Fibroblast of skin of right biceps (primary cell): Measurements from ENCODE around the gene KCNE4.

Experiments
- DNase-seq: peaks from one replicate; pipeline ENCODE4 v3.0.0-alpha.2; 2013

Gene KCNE4

DNA sequence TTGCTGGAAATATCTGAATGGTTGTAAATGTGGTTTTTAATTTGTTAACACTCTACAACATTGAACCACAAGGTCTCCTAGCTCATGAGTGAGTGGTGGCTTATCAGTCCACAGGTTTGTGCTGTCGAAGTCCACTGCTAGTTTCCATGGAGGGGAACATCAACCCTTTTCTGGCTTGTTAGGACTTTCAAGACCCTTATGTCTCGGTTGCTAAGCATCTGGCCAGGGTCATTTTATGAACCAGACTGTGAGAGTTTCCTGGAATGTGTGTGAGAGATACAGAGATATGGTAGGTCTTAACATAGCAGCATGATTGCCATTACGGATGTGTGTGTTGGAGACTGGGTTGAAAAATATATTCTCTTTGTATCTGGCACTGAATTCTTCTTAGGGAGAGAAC, 36.9 kb downstream of the KCNE4 start:
- DNase-seq, result no peak

DNA sequence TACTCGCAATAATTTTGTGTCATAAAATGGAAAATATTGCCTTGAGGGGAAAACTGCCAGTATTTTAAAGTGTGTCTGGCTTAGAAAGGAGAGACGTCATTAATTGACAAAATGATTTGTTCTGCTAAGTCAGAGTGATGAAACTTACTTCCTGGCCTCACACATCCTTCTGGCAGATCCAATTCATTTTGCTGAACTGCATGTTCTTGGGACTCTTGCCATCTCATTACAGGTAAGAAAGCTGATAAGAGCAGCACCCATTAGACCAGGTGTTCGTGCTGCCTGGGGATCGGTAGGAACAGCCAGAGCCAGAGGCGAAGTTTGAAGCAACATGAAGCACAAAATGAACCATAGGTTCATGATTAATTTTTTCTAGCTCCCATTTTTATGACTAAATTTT, 38.0 kb downstream of the KCNE4 start:
- DNase-seq, result no peak

DNA sequence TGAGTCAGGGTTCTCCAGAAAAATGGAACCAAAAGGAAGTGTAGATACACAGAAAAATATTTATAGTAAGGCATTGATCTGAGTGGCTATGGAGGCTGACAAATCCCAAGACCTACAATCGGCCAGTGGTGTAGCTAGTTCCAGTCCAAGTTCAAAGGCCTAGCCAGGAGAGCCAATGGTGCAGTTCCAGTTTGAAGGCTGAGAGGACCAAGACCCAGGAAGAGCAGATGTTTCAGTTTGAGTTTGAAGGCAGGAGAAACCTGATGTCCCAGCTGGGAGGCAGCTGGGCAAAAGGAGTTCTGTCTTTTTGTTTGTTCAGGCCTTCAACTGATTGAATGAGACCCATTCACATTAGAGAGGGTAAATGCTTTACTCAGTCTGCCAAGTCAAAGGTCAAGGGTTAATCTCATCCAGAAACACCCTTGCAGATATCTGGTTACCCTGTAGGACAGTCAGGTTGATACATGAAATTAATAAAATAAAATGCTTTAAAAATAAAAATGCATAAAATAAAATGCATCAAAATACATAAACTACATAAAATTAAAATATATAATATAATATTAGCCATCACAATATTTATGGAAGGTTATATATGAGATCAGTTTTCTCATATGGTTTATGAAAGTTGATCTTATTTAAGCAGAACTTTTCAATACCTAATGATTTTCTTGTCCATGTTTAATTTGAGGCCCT, 38.7 kb downstream of the KCNE4 start:
- DNase-seq, result no peak

DNA sequence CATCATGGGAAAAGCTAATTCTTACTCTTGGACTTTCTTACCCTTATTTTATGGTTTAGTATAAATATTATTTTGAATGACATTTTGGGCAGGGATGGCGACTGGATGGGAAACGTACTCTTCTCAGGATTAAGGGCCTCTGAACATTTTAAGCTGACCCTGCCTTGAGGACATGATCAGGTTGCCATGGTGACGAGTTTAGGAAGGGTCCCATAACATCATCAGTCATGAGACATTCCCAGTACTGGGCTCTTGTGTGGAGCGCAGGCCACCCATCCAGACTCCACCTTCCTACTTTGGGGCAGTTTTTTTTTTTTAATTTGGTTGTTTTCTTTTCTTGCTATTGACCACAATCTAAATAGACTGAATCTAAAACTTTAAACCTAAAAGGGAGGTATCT, 40.7 kb downstream of the KCNE4 start:
- no peak for DNase-seq

DNA sequence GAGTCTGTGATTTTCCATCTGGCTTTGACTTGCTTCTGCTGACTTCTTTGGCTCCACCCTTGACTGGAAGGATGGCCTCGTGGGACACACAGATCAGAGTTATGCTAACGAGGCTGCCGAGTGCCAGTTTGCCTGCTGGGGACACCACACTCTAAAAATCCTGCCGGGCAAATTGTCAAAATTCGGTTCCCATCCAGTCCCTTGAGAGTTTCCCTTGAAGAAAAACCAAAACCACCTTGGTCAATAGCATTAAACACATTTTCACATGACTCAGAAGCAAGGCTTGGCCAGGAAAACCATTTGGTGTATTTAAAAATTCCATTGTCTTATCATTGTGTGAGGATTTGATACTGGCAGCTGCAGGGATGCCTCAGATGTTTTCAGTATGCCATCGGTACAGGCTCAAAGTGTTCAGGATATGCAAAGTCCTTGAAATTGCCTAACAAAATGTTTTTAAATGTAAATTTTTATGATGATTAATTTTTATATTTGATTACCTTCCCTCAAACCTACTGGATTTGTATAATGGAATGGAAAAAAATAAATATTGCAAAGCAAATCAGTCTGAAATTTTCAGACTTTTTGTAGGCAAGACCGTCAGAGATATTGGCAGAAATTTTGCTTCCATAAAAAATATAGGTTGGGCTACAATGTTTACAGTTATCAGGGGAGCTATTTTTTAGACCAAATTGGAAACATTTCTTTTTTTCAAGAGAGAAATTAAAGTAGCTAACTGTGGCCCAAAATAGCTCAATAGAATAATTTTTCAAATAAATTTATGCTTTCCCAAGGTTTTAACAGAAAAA, 41.6 kb downstream of the KCNE4 start:
- peak; percentile 94 for DNase-seq

DNA sequence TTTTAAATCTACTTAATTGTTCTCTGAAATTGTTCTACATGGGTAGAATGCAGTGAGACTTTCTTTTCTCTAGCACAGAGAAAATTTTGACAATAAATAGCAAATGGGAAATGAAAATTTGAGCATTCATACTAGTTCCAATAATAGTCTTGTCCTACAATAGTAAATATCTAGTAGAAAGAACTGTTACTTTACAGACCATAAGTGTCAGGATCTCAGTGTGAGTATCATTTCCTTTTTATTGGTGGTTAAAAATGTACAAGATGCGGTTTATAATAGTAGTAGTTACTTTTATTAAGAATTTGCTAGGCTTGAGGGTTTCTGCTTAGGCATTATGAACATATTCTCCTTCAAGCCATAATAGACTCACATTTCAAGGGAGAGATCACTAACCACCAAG, 43.2 kb downstream of the KCNE4 start:
- no peak for DNase-seq

DNA sequence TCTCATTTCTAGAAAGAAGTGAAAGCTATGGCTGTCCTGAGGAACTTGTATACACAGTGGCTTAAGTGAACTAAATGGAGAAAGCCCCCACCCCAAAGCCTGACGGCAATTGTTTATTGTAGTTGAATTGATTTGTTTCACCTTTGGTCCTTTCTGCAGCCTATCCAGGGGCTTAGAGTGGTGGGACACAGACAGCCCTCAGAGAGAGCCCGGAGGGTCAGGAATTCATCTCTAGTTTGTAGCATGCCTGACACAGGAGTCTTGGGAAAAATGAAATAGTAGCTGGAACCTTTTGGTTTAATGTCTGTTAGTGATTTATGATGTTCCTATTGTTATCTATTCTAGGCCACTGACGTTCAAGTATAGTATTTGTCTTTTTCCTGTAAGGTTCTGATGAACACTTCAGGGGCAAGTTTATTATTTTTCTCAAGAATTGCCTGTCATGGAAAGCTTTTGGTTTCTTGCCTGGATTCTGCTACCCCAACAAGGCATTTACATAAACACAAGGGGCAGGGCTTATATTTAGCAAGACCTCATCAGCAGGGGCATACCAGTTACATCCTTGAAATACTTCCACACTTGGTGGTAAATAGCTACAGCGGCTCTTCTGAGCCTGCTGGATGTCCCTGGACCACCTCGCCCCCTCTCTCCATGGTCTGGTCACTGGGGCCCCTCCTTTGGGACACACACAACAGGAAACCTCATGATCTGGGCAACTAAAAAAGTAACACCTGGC, 44.4 kb downstream of the KCNE4 start:
- DNase-seq, result no peak

DNA sequence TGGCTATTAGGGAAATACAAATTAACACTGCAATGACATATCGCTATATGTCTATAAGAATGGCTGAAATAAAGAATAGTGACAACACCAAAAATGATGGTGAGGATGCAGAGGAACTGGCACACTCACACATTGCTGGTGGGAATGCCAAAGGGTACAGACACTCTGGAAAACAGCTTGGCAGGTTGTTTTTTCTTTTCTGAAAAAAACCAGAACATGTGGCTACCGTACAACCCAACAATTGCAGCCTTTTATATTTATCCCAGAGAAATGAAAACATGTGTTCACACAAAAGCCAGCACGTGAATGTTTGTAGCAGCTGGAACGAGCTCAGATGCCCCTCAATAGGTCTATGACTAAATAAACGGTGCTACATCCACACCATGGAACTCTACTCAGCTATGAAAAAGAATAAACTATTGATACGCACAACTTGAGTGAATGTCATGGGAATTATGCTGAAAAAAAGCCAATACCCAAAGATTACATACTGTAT, 45.9 kb downstream of the KCNE4 start:
- no peak for DNase-seq

DNA sequence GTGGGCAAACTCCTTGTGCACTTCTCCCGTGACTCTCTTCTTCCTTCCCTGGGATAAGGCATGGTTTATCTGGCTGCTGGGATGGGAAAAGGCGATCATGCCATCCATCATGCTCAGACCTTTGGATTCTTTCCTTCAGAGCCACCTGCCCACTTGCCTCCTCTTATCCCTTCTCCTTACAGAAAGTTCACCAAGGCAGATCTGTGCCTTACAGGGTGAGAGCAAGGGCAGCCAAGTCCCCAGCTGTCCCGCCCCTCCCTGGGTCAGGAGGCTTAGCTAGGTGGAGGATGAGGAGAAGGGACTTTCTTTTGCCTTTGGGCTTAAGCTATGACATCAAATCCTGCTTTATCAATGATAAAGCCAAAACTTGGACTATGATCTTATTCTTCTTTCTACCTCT, 47.6 kb downstream of the KCNE4 start:
- no peak for DNase-seq

DNA sequence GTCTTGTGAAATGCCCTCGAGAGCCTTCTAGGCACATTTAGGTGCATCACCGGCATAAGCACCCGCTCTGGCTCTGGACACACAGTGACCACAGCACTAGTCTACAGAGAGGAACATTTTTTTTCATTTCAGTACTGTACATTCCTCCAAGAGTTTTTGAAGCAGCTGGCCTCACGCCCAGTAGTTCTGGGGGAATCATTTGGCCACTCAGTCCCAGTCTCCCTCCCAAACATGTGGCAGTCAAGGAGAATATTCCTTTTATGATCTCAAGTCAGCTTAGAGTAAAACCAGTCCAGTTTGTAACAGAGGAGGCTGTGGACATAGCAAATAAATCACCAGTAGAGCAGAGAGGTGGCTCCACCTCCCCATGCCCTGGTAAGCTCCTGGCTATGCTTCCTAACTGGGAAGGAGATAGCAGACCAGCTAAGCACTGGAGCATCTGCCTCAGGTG, 48.1 kb downstream of the KCNE4 start:
- DNase-seq, result peak; percentile 88

DNA sequence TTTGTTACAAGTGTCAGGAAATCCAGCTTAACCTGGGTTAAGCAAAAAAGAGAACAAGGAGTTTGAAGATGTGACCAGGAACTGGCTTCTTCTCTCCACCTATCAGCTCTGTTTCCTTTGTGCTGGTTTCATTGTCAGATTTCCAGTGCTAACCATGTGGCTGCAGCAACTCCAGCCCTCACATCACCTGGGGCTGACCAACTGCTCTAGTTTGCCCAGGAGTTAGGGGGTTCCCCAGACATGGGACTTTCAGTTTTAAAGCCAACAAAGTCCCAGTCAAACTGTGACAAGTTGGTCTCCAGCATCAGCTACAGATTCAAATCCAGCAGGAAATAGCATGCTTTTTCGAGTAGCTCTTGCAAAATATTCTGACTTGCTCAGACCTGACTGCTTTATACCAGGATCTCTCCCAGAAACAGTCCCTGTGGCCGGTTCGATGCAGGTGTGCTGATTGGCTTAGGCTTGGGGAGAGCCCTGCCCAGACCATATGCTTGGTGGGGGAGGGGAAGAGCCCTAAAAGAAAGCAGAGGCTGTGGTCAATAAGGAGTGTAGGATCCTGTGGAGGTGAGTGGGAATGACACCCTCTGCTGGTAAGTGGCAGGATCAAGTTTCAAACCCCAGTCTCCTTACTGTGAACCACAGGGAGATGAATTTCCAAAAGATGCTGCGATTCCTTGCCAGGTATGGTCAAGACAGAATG, 49.5 kb downstream of the KCNE4 start:
- DNase-seq, result peak; percentile 60

DNA sequence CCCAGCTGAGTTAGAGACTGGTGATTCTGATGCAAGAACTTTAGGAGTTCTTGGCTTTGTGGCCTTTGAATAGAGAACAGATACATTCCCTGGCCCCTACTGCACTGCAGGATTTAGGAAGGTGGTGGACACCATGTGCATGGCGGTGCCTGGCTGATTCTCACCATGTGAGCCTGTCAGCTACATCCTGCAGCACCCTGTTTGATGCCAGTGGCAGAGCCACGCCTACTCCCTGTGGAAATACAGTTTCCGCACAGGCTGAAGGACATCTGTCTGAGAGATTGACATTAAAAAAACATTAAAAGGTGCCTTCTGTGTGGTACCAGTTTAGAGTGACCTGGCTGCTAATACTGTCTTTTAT, 50.0 kb downstream of the KCNE4 start:
- DNase-seq, result no peak

DNA sequence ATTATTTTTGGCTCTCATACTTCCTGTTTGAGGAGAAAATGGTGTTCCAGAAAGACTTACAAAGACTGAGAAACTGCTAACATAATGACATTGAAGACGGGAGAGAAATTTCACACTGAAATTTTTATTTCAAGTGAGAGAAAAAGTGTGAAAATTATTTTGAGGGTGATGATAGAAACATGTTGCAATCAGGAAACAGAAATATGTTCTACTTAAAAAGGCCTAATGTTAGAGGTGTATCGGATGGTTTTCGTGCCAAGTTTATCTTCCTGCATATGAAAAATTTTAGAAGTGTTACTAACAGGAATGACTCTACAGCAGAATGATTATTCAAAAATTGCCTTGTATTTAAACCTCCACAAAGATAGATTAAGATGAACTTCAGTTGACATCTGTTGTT, 50.5 kb downstream of the KCNE4 start:
- no peak for DNase-seq

DNA sequence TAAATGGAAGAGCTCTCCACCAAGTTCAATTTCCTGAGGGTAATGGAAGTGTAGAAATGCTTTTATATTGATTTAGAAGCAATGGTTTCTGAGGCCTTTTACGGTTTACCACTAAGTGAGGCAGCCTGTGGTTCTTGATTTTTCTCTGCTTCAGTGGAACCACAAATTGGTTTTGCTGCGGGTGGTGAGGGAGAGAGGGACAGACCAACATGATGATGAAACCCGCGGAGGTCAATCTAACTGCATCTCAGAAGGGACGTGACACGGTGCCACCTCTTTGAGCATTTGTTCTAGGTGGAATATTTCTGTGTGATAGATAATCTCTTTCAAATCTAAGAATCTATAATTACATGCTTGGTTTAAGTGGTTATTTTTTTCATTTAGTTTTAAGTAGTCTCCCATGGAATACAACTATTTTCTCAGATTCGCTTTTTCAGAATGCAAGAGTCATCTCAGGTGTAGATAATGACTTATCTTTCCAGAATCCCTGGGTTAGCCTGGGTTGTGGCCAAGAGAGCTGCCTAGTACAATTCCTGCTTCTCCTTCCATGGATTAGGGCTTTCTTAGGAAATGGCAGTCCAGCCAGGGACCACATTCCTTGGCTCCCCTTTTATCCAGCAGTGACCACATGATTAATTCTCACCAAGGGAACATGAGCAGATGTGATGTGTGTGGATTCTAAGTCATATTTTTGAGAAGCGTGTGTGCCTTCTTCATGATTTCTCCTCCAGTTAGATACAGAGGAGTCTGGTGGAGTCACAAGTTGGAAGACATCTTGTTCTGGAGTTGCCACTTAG, 52.5 kb downstream of the KCNE4 start:
- DNase-seq, result peak; percentile 37
